ENCODE data around the gene FGF21. TPM values are rescaled to one million over a fixed set of nuclear protein-coding genes. Genes with fewer than 3 reads are reported as not detected.

Gene FGF21
- total and polyA plus RNA-seq, 10 of the 15 experiments (the other 5 are each of a cell fraction or from before 2014, with no cell fraction given) = not detected

GRCh38 chr19:48798937-48799336 lies 43.6 kb downstream of the FGF21 start (continued):
- TF ChIP-seq ZNF687 (IDR thresholded peaks at IDR 0.05) (no peak), HDAC6 (IDR thresholded peaks at IDR 0.05; ENCODE audit: unreplicated experiment) (no peak), IKZF1 (conservative IDR thresholded peaks at IDR 0.05) (no peak; the same call in 1 of the 2 replicates), PAX5 (IDR thresholded peaks at IDR 0.05; ENCODE audit: borderline replicate concordance, low read depth, low read length) (0 out of 2 replicates have a peak, but pooled peaks have one; percentile 18), TCF7 (IDR thresholded peaks at IDR 0.05; ENCODE audit: borderline replicate concordance) (no peak), TAF1 (IDR thresholded peaks at IDR 0.05; ENCODE audit: borderline replicate concordance, low read depth, low read length) (no peak), SMARCA5 (IDR thresholded peaks at IDR 0.05) (no peak)

Data from GM12878 (cell line).